HG03039 (cell line): Measurements from ENCODE around the gene EXOSC9.
A peak's percentile ranks its signal among the peaks of the same experiment; 100 is the strongest.

Experiments used
- ATAC-seq: cut with Tn5 transposase; IDR thresholded peaks from one replicate; pipeline ENCODE4 v1.9.1; 2021; ENCODE audit warnings: mild to moderate bottlenecking, moderate library complexity; ENCODE audit not compliant: unreplicated experiment

EXOSC9 gene

DNA sequence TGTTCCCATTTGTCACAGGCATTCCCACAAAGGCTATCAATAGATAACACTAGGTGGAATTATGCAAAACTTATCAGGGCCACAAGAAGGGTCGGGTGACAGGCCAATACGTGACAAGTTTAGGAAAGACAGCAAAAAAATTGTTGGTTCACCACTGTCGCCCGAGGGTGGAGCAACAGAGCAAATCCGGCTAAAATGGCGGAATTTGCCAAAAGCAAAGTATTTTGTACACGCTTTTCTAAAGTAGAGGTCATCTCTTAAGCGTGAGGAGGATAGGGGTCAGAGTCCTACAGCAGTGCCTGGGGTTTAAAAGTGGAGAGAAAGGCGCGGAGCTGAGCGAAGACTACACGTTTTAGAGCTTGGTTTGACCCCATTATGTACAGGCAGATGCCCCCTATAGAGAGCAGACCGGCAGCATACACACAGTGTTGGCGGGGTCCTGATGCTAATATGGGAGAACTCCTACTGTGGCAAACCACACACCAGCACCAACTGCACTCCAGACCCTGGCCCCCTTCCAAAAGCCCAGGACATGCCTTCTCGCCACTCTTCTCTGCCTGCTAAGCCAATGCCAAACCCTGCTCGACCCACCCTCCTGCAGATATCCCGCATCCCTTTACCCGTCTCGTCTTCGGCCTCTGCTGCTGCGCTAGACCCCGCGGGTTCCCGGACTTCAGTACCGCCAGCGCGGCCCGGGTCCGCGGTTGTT, 21.8 kb downstream of the EXOSC9 start:
- peak; percentile 30 for ATAC-seq

DNA sequence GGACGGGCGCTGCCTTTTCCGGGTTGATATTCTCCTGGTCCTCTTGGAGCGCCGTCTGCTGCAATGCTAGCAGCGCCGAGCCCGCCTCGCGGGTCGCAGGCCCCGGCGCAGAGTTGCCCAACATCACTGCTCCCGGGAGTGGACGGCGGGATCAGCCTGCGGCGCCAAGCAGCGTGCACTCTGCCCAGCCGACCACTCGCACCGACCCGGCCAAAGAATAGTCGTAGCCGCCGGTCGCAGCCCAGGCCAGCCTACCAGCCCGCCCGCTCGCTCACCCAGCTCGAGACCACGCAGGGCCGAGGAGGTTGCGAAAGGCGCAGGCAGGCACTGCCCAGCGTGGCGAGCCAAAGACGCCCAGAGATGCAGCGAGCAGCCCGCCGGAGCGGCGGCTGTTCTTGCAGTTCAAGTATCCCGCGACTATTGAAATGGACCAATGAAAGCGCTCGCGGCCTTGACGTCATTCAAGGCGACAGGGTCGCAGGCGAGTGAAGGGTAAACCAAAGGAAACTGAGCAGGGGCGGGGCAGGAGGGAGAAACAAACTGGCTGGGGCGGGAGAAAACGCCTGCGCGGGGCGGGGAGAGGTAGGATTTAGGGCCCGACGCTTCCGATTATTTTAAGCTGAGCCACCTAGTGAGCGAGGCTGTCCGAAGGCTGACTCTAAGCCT, 22.5 kb downstream of the EXOSC9 start, which contains the start of gene CCNA2:
TSS of gene CCNA2 (minus strand) at position 379 of the 666 bp plus-strand sequence. CDS start at position 124, 255 bp downstream.
- ATAC-seq: peak; percentile 94

- no peak for ATAC-seq
These were observed 23.0 kb downstream of the EXOSC9 start for GRCh38 chr4:121824171-121824527.

DNA sequence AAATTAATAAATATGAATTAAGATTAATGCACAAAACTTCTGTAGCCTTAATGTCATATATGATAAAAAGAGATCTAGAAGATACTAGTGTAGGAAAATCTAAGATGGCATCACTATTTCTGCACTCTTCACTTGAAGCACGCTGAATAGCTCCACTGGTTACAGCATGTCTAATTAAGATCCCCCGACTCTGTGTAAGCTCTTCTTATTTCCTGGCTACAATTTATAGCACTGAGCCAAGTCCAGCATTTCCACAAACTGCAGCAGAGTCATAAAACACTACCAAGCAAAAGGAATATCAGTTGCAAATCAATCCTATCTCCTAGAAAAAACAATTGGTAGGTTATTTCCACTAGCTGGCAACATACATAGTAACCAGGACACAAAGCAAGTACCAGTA, 23.8 kb downstream of the EXOSC9 start:
- ATAC-seq: no peak

DNA sequence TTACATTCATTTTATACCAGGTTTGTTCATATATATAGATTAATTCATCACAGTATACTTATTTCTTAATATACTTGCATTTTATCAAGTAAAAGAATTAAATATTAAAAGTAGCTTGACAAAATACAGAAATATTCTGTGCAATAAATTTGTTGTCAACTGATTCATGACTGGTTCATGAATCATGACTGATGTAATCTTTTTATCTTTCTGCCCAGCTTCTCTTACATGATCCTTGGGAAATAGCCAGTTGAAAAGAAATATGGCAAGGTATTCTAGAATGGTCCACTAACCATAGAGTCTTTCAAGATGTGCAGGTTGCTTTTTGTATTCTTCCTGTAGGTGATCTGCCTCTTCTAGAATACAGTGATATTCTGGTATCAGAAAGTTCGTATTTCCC, 26.7 kb downstream of the EXOSC9 start:
- no peak for ATAC-seq

- ATAC-seq: no peak
These were observed 28.4 kb downstream of the EXOSC9 start for GRCh38 chr4:121829511-121829910.

DNA sequence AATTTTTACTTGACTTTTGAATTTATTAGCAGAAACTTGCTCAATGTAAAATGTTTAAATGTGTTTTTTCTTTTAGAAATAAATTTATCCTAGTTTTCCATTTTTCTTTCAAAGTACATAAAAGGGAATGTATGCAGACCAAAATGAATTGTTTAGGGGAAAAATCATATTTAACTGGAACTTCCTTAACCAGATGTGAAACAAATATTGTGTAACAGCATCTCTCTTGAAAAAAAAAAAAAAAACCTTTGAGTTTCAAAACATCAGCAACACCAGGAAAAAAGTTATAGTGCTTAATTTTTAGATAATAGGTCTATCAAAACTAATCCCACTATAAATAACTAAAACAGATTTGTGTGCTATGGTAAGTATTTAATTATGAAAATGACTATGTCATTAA, 37.0 kb downstream of the EXOSC9 start:
- ATAC-seq: no peak

DNA sequence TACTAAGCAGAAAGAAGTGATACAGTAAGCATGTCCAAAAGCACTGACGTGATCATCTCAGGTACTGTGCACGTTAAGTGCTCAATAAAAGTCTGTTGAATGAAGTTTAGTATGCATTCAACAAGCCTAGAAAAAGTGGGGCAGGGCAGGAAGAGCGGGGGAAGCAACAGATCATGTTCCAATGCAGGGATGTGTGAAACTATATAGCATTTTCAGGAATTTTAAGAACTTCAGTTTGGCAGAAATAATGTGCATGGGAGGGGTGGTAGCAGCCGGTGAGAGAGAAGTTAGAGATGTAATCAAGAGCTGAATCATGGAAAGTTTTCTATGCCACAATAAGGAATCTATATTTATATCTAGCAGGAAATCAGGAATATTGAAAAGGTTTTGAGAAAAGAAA, 41.7 kb downstream of the EXOSC9 start:
- no peak for ATAC-seq

- ATAC-seq: no peak
These were observed 45.5 kb downstream of the EXOSC9 start for GRCh38 chr4:121846662-121847061.

- ATAC-seq: no peak
These were observed 50.2 kb downstream of the EXOSC9 start for GRCh38 chr4:121851354-121851753.

DNA sequence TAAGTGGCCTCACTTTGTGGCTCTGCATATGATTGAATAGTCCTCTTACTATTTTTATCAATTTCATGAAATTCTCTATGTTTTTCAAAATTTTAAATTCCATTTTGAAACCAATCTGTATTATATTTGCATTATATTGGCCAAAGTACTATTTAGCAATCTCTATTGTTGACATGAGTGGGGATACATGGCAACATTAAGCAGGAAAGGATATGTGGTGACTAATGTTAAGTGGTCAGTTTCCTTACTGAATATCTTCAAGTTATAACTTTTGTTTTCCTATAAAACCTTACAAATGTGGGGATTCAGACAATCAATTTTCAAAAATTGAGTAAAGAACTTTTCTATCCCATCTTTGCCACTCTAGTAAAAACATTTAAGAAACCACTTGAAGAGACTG, 59.0 kb downstream of the EXOSC9 start:
- ATAC-seq: no peak

GRCh38 chr4:121861426-121861825, 60.3 kb downstream of the EXOSC9 start:
- ATAC-seq: no peak

DNA sequence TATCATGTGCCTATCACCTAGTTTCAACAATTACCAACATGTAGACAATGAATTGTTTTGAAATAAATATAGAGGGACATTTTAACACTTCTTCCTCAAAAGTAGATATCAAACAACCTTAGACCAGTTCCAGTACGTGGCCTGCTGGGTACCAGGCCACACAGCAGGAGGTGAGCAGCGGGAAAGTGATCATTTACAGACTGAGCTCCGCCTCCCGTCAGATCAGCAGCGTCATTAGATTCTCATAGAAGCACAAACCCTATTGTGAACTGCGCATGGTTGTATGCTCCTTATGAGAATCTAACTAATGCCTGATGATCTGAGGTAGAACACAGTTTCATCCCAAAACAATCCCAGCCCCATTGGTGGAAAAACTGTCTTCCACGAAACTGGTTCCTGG, 62.7 kb downstream of the EXOSC9 start:
- no peak for ATAC-seq
